ENCODE data around the gene SYP.
A peak's percentile ranks its signal among the peaks of the same experiment; 100 is the strongest.

The SYP gene

DNA sequence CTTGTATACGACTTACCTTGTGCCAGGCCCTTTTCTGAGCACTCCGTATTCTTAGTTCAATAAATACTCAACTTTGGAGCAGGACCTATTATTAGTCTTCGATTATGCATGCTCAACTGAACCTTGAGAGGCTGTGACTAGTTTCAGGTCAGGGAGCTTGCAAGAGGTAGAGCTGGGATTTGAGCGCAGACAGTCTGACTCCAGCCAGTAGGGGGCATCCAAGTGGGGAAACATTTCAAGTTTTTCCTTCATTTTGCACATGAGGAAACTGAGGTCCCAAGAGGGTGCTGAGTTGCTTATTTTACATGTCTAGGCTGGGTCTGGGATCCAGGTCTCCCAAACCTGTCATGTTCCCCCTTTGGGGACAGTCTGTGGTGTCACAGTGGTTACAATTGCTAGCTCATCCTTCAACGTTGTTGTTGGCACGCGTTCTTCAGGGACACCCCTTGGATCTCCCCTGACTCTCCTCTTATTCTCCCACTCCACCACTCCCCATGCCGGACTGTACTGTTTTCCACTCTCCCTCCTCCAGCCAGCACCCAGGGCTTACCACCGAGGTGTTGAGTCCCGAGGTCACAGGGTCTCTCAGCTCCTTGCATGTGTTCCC lies 7.2 kb downstream of the SYP start:
- H3K27ac ChIP-seq, result no peak overlapping the region
- H3K27me3 ChIP-seq (replicated peaks), result no peaks in the 10 kb centered on the region
- H3K36me3 ChIP-seq (replicated peaks), result no peaks in the 10 kb centered on the region
- H3K4me3 ChIP-seq (ENCODE audit: low read depth, low read length), result no peak overlapping the region
- peak; percentile 74 for TF ChIP-seq CTCF (IDR thresholded peaks at IDR 0.05; ENCODE audit: low read depth, low read length, missing control alignments)
- in situ Hi-C loops (cut with HindIII; ENCODE audit: low pct_ligation_motif_present, low sequenced_read_pairs), result no loop called here
- peak; percentile 8 for DNase-seq

GRCh38 chrX:49191574-49192011 lies 8.4 kb downstream of the SYP start:
- no peak for TF ChIP-seq CTCF (IDR thresholded peaks at IDR 0.05; ENCODE audit: low read depth, low read length, missing control alignments)
- DNase-seq, result no peak
- Histone ChIP-seq H3K27me3 (replicated peaks) (no peaks in the 10 kb centered on the region), H3K4me3 (ENCODE audit: low read depth, low read length) (peak overlapping the region; percentile 71), H3K36me3 (replicated peaks) (no peaks in the 10 kb centered on the region), H3K27ac (peak overlapping the region; percentile 58)
- in situ Hi-C loops (cut with HindIII; ENCODE audit: low pct_ligation_motif_present, low sequenced_read_pairs), result no loop called here

DNA sequence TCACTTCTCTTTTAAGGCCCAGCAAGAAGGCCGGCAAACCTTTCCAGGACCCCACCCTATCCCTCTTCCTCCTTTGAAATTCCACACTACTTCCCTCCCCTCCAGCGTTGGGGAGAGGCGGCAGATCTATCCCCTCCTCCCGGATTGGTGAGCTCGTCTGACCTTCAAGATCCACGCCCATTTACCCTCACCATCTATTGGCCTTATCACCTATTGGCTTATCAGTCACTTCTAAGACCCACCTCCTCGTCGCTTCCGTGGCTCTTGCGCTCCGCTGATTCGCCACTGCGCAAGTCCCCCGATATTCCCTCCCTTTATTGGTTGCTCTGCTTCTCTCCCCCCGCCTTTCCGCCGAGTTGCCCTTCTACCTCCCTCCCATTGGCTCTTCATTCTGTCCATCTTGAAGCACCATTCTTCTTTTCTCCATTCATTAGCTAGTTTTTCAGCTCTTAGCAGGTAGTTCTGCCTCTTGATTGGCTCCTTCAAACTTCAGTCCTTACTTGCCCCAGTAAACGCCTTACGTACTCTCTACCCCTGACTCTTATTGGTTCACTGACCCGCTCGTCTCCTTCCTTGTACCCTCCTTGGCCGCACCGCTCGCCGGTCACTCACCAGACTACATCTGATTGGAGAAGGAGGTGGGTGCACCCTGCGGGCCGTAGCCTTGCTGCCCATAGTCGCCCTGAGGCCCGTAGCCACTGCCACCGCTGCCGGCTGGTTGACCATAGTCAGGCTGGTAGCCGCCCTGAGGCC lies 9.0 kb downstream of the SYP start:
- peak; percentile 98 for DNase-seq
- TF ChIP-seq CTCF (IDR thresholded peaks at IDR 0.05; ENCODE audit: low read depth, low read length, missing control alignments), result no peak
- no peaks in the 10 kb centered on the region for H3K36me3 ChIP-seq (replicated peaks)
- no peaks in the 10 kb centered on the region for H3K27me3 ChIP-seq (replicated peaks)
- in situ Hi-C loops (cut with HindIII; ENCODE audit: low pct_ligation_motif_present, low sequenced_read_pairs), result no loop called here
- H3K4me3 ChIP-seq (ENCODE audit: low read depth, low read length), result peak overlapping the region; percentile 71
- peak overlapping the region; percentile 58 for H3K27ac ChIP-seq

DNA sequence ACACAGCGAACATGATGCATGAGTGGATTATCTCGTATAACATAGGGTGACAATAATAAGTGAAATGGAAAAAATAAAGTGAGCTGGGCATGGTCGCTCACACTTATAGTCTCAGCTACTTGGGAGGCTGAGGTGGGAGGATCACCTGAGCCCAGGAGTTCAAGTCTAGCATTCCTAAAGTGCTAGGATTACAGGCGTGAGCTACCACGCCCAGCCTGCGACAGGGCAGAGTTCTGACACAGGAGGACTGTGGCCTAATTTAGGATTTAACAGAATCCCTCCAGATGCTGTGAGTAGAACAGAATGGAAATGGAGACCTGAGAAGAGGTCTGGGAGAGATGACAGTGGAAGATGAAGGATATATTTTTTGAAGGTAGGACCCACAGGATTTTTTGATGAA lies 10.4 kb downstream of the SYP start:
- no peak for DNase-seq
- in situ Hi-C loops (cut with HindIII; ENCODE audit: low pct_ligation_motif_present, low sequenced_read_pairs), result no loop called here
- H3K36me3 ChIP-seq (replicated peaks), result no peaks in the 10 kb centered on the region
- no peak overlapping the region for H3K27ac ChIP-seq
- no peaks in the 10 kb centered on the region for H3K27me3 ChIP-seq (replicated peaks)
- TF ChIP-seq CTCF (IDR thresholded peaks at IDR 0.05; ENCODE audit: low read depth, low read length, missing control alignments), result no peak
- H3K4me3 ChIP-seq (ENCODE audit: low read depth, low read length), result no peak overlapping the region

GRCh38 chrX:49188468-49189076 lies 11.4 kb downstream of the SYP start:
- DNase-seq, result no peak
- H3K4me3 ChIP-seq (ENCODE audit: low read depth, low read length), result no peak overlapping the region
- no peak overlapping the region for H3K27ac ChIP-seq
- in situ Hi-C loops (cut with HindIII; ENCODE audit: low pct_ligation_motif_present, low sequenced_read_pairs), result no loop called here
- no peaks in the 10 kb centered on the region for H3K36me3 ChIP-seq (replicated peaks)
- TF ChIP-seq CTCF (IDR thresholded peaks at IDR 0.05; ENCODE audit: low read depth, low read length, missing control alignments), result no peak
- H3K27me3 ChIP-seq (replicated peaks), result no peaks in the 10 kb centered on the region

Measured in brain microvascular endothelial cell (primary cell).